Thymus (tissue), 11 donors: Measurements from ENCODE around the gene IGFBP4. TPM values are rescaled to one million over a fixed set of nuclear protein-coding genes. Genes with fewer than 3 reads are reported as not detected.

ENCODE experiments used
- DNase-seq, 9 donors: peaks; one replicate each; pipeline ENCODE4 v3.0.0-alpha.2; 2013; ENCODE audit warnings: low spot score in 9 of 9, low read depth in 6 of 9, missing footprints in 1 of 9
- H3K27ac ChIP-seq, 2 donors: one replicate each; pipeline ENCODE4 v1.5.1; 2013; ENCODE audit warnings: control low read depth in 1 of 2, low read depth in 1 of 2, low read length in 1 of 2, mild to moderate bottlenecking in 1 of 2, moderate library complexity in 1 of 2
- H3K27me3 ChIP-seq, 2 donors: one replicate each; pipeline ENCODE4 v1.5.1; 2013; ENCODE audit warnings: low read length in 1 of 2; ENCODE audit not compliant: control insufficient read depth in 2 of 2, insufficient read depth in 1 of 2
- H3K36me3 ChIP-seq, 2 donors: one replicate each; pipeline ENCODE4 v1.5.1; 2013; ENCODE audit warnings: low read length in 1 of 2, mild to moderate bottlenecking in 1 of 2, moderate library complexity in 1 of 2; ENCODE audit not compliant: control insufficient read depth in 2 of 2, insufficient read depth in 2 of 2
- H3K4me1 ChIP-seq, 2 donors: one replicate each; pipeline ENCODE4 v1.5.1; 2013; ENCODE audit warnings: low read length in 2 of 2; ENCODE audit not compliant: control insufficient read depth in 2 of 2, insufficient read depth in 2 of 2
- H3K4me3 ChIP-seq, 2 donors: one replicate each; pipeline ENCODE4 v1.5.1; 2013; ENCODE audit warnings: low read length in 2 of 2, control low read depth in 1 of 2, mild to moderate bottlenecking in 1 of 2
- H3K9me3 ChIP-seq, 2 donors: one replicate each; pipeline ENCODE4 v1.5.1; 2013; ENCODE audit warnings: low read length in 1 of 2, mild to moderate bottlenecking in 1 of 2; ENCODE audit not compliant: control insufficient read depth in 2 of 2, insufficient read depth in 1 of 2
- WGBS: extraction: QIAGEN DNeasy Blood & Tissue Kit; methylation state at CpG from one replicate; pipeline ENCODE4 v1.1.7; 2013; 5-methylcytosine and 5-hydroxymethylcytosine counted together
- polyA plus RNA-seq: library from polyadenylated mRNA; stranded (reverse); fragments of 200-250 nt; gene quantifications from one replicate; pipeline ENCODE4 v1.2.3, GENCODE V29; 2013
- total RNA-seq: library from RNA; stranded (reverse); fragments of 120-200 nt; gene quantifications from one replicate; pipeline ENCODE4 v1.2.4, GENCODE V29; 2013
- donor health status: healthy.

The IGFBP4 gene
- total and polyA plus RNA-seq, 2 donors = 11.0 to 161 TPM

DNA sequence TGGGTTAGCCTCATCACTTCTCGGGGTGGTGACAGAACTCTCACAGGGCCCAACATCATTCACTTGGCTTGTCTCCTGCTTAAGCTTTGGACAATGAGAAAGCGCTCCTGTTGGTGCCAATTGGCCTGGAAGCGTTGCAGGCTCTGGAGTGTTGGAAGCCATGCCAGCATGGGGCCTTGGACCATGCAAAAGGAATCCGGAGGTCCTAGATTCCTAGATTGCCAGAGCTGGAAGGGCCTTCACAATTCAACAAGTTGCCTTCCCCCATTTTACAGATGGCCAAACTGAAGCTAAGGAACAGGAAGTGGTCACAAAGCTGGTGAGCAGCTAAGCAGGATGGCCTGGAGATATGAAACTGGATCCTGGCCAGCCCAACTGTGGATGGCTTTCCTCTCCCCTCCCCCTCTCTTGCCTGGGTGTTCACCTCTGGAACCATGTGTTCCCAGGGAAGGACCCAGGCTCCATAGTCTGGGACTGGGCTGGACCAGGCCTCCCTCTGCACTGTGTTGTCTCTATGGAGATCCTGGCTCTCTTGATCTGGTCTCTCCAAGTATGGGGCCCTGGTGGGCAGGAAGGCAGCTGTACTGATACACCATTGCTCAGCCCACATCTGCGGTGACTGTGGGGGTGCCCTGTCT, 6.0 kb upstream of the IGFBP4 start:
- Histone ChIP-seq H3K36me3 (no peaks in the 10 kb centered on the region), H3K4me3 (no peak overlapping the region), H3K27me3 (peaks cover 1 to 12% of the 10 kb centered on the region in 2 donors), H3K4me1 (peaks cover 0 to 13% of the 10 kb centered on the region in 2 donors), H3K9me3 (no peaks in the 10 kb centered on the region), H3K27ac (no peak overlapping the region)
- 91% methylated on average over 5 of the region's 5 CpGs for WGBS
- DNase-seq = no peak

DNA sequence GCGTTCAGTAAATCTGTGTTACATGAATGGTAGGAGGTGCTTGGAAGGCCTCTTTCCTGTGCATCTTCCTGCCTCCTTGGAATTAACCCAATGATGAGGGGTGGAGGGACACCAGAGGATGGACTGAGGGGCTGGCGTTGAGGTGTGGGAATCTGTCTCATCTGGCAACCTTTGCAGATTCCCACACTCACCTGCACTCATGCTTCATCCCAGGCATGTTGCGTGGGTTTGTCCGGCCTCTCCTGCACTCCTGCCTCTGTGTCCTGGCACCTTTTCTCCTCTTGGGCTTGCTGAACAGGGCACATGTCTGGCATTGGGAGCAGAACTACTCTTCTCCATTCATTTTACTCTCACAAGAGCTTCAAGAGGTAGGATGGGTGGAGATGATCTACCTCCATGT, 3.1 kb upstream of the IGFBP4 start:
- Histone ChIP-seq H3K27me3 (peaks cover 23 to 41% of the 10 kb centered on the region in 2 donors), H3K9me3 (no peaks in the 10 kb centered on the region), H3K36me3 (no peaks in the 10 kb centered on the region), H3K4me1 (peaks cover 2 to 22% of the 10 kb centered on the region in 2 donors), H3K4me3 (no peak overlapping the region), H3K27ac (no peak overlapping the region)
- WGBS = 94% methylated on average over 4 of the region's 4 CpGs
- DNase-seq = no peak

DNA sequence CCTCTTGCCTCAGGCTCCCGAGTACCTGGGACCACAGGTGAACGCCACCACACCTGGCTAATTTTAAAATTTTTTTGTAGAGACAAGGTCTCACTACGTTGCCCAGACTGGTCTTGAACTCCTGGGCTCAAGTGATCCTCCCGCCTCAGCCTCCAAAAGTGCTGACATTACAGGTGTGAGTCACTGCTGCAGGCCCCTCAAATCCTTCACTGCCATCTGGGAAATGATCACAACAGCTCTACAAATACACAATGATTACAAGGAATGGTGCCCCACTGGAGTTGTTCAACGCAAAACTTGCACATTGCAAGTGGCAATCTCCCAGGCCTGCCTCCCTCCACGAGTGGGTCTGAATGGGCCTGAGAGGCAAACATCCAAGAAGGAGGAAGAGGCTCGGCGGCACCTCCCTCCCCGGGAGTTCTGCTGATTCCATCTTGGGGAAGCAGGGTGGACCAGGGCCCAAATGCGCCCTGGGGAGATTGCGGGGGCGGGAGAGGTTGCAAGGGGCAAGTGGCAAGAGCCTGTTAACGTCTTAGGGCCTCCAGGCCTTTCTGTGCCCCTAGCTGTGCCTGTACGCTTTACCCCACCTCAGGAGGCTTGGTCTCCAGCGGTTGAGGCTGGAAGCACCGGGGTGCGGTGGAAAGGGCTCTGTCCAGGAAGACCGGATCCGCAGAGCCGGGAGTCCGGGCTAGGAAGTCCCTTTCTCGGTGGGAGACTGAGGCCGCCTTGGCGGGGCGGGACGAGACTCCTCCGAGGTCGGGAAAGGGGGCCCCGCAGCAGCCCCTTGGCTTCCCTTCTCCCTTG, 656 bp upstream of the IGFBP4 start:
- H3K27me3 ChIP-seq = peaks cover 23 to 57% of the 10 kb centered on the region in 2 donors
- H3K4me3 ChIP-seq = peak overlapping the region; percentile 24 to 74
- WGBS = 64% methylated on average over 29 of the region's 29 CpGs
- no peaks in the 10 kb centered on the region for H3K36me3 ChIP-seq
- no peak for DNase-seq
- peak overlapping the region; percentile 47 to 70 for H3K27ac ChIP-seq
- no peaks in the 10 kb centered on the region for H3K9me3 ChIP-seq
- peaks cover 2 to 24% of the 10 kb centered on the region in 2 donors for H3K4me1 ChIP-seq

DNA sequence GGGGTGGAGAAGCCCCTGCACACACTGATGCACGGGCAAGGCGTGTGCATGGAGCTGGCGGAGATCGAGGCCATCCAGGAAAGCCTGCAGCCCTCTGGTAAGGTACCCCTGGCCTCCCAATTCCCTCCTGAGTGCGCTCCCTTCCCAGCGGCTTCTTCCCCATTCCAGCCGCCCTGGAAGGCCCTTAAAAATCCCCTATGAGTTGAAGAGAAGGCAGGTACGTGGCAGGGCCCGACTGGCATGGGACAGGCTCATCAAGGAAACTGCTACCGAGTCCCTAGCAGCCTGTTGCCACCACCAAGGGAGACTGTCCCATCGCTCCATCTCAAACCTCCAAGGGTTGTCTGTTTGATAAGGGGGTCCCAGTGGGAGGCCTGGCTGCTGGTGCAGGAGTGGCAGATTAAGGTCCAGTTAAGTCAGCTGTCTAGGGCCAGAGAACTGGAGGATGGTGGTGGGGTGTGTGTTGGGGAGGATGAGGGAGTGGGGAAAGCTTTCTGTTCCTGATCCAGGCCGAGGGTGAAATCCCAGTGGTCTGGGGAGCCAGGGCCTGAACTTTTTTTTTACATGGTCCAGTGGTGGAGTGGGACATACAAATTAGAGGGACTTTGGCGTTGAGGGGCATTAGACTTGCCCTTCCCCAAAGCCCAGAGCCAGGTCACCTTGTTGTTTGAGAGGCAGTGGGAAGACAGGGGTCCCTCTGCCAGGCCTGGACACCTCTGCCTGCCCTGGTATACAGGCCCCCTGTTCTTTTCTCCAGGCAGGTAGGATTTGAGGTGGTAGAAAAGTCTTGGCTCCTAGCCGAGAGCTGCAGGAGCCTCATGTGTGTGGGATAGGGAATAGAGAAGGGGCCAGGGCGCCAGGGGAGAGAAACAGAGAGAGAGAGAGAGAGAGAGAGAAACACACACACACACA, 994 bp downstream of the IGFBP4 start:
- no peak for DNase-seq
- peak overlapping the region; percentile 14 to 52 for H3K27ac ChIP-seq
- H3K36me3 ChIP-seq = no peaks in the 10 kb centered on the region
- H3K4me1 ChIP-seq = peaks cover 2 to 35% of the 10 kb centered on the region in 2 donors
- H3K9me3 ChIP-seq = no peaks in the 10 kb centered on the region
- peaks cover 23 to 69% of the 10 kb centered on the region in 2 donors for H3K27me3 ChIP-seq
- 52% methylated on average over 15 of the region's 15 CpGs for WGBS
- H3K4me3 ChIP-seq = peak overlapping the region; percentile 28 to 74

DNA sequence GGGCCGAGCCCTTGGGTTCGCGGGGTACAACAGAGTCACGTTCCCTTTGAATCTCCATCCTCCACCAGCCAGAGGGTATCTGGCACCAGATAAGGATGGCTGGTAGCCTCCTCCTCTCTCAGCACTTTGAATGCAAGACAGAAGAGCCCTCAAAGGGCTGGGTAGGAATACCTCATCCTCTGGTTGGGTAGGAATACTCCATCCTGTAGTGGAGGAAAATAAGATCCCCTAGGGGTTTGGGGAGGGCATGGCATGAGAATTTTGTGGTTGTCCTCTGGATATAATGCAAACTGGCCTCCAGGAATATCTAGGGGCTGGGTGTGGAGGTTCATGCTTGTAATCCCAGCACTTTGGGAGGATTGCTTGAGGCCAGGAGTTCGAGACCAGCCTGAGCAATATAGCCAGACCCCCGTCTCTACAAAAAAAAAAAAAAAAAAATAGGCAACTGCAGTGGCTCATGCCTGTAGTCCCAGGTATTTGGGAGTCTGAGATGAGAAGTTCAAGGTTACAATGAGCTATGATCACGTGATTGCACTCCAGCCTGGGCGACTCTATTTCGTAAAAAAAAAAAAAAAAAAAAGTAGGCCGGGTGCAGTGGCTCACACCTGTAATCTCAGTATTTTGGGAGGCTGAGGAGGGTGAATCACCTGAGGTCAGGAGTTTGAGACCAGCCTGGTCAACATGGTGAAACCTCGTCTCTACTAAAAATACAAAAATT, 2.7 kb downstream of the IGFBP4 start:
- H3K9me3 ChIP-seq = no peaks in the 10 kb centered on the region
- no peaks in the 10 kb centered on the region for H3K36me3 ChIP-seq
- H3K4me3 ChIP-seq = no peak overlapping the region
- peaks cover 2 to 37% of the 10 kb centered on the region in 2 donors for H3K4me1 ChIP-seq
- WGBS = 95% methylated on average over 11 of the region's 11 CpGs
- DNase-seq = no peak
- H3K27ac ChIP-seq = no peak overlapping the region
- peaks cover 23 to 67% of the 10 kb centered on the region in 2 donors for H3K27me3 ChIP-seq

GRCh38 chr17:40447148-40447644, 3.9 kb downstream of the IGFBP4 start:
- peaks cover 2 to 38% of the 10 kb centered on the region in 2 donors for H3K4me1 ChIP-seq
- DNase-seq = no peak

GRCh38 chr17:40447806-40448205, 4.6 kb downstream of the IGFBP4 start:
- WGBS = 60% methylated on average over 4 of the region's 4 CpGs

More at GRCh38 chr17:40447148-40447644, 3.9 kb downstream of the IGFBP4 start:
- Histone ChIP-seq H3K27me3 (peaks cover 23 to 57% of the 10 kb centered on the region in 2 donors), H3K4me3 (no peak overlapping the region), H3K27ac (no peak overlapping the region), H3K9me3 (no peaks in the 10 kb centered on the region), H3K36me3 (no peaks in the 10 kb centered on the region)
- 95% methylated on average over 8 of the region's 8 CpGs for WGBS

DNA sequence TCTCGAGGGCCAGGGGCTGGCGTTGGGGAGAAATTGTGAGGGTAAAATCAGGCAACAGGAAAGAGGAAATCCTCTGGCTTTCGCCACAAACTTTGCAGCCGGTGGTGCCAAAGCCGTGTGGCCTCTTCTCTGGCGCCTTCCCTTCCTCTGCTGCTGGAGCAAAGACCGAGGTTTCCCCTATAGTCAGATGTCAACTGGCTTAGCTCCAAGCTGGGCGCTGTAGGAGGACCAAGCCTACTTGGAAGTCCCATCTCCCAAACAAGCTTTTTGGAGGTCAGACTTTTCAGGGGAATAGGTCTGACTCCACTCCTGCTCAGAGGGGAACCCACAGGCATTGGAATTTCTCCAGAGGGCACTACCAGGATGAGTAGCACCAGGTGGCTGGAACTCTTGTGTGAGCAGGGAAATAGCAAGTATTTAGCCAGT, 5.0 kb downstream of the IGFBP4 start:
- Histone ChIP-seq H3K9me3 (no peaks in the 10 kb centered on the region), H3K27me3 (peaks cover 12 to 46% of the 10 kb centered on the region in 2 donors), H3K36me3 (no peaks in the 10 kb centered on the region), H3K4me3 (no peak overlapping the region), H3K4me1 (peaks cover 2 to 31% of the 10 kb centered on the region in 2 donors), H3K27ac (no peak overlapping the region)
- WGBS = 9% methylated on average over 8 of the region's 8 CpGs
- no peak for DNase-seq

More at GRCh38 chr17:40447806-40448205, 4.6 kb downstream of the IGFBP4 start:
- no peak for DNase-seq
- Histone ChIP-seq H3K36me3 (no peaks in the 10 kb centered on the region), H3K4me1 (peaks cover 2 to 35% of the 10 kb centered on the region in 2 donors), H3K27ac (no peak overlapping the region), H3K4me3 (no peak overlapping the region), H3K9me3 (no peaks in the 10 kb centered on the region), H3K27me3 (peaks cover 16 to 51% of the 10 kb centered on the region in 2 donors)
